HL-60 (cell line): Measurements from ENCODE around the gene ZNF280C.

Source experiments
- DNase-seq, 2 experiments: peaks; one replicate each; pipeline ENCODE4 v3.0.0-alpha.2; 2010 to 2020; ENCODE audit warnings: low read depth in 1 of 2, low spot score in 1 of 2
- H3K27ac ChIP-seq: fragments of 250-450 bp; sonication (Bioruptor Pico); replicated peaks from 2 replicates; pipeline ENCODE4 v1.5.1; 2020; ENCODE audit warnings: mild to moderate bottlenecking, moderate library complexity
- H3K27me3 ChIP-seq: fragments of 250-450 bp; sonication (Bioruptor Pico); 2 replicates; pipeline ENCODE4 v1.5.1; 2021; ENCODE audit warnings: mild to moderate bottlenecking, moderate library complexity; ENCODE audit not compliant: insufficient read depth, poor library complexity, severe bottlenecking
- H3K4me3 ChIP-seq: replicated peaks from 2 replicates; pipeline ENCODE4 v1.5.1; 2011; ENCODE audit warnings: mild to moderate bottlenecking, control low read depth, low read length; ENCODE audit not compliant: insufficient read depth
- GABPA ChIP-seq: IDR thresholded peaks from 2 replicates; pipeline ENCODE4 v1.6.1; 2012; ENCODE audit warnings: low read depth
- POLR2AphosphoS5 ChIP-seq: IDR thresholded peaks from 2 replicates; pipeline ENCODE4 v1.6.1; 2012; ENCODE audit warnings: low read depth
- SPI1 ChIP-seq: IDR thresholded peaks from 2 replicates; pipeline ENCODE4 v1.6.1; 2012; ENCODE audit warnings: low read depth, mild to moderate bottlenecking, borderline replicate concordance
- TF ChIP-seq, protein P1 (sequence below): IDR thresholded peaks from 2 replicates; pipeline ENCODE4 v1.6.1; 2012; ENCODE audit warnings: low read depth; ENCODE audit not compliant: insufficient replicate concordance
- TF ChIP-seq, protein P2 (sequence below): IDR thresholded peaks from one replicate; pipeline ENCODE4 v1.5.1; 2011; ENCODE audit warnings: low read length, control low read depth, inconsistent platforms; ENCODE audit not compliant: insufficient read depth

The ZNF280C gene

DNA sequence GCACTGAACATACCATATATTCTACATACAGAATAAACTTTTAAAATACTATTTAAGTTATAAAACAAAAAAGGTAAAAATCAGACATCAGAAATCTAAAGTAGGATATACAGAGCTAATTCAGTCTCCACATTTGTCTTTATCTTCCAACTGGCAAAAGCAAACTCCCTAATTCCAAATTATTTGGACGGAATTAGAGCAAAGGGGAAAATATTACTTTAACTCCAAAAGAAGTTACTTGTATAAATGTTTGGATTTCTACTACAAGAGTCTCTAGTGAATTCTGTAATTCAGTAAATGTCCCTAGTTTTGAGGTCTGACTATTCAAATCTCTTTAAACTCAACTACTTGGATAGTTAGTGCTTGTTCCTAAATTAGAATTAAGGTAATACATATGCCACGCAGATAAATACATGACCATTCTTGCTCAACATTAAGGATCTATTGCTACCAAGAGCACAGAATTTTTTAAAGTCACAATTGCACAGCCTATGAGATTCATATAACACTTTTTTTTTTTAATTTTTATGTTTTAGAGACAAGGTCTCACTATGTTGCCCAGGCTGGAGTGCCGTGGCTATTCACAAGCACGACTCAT is 7.3 kb downstream of the ZNF280C start:
- TF ChIP-seq, protein P1, sequence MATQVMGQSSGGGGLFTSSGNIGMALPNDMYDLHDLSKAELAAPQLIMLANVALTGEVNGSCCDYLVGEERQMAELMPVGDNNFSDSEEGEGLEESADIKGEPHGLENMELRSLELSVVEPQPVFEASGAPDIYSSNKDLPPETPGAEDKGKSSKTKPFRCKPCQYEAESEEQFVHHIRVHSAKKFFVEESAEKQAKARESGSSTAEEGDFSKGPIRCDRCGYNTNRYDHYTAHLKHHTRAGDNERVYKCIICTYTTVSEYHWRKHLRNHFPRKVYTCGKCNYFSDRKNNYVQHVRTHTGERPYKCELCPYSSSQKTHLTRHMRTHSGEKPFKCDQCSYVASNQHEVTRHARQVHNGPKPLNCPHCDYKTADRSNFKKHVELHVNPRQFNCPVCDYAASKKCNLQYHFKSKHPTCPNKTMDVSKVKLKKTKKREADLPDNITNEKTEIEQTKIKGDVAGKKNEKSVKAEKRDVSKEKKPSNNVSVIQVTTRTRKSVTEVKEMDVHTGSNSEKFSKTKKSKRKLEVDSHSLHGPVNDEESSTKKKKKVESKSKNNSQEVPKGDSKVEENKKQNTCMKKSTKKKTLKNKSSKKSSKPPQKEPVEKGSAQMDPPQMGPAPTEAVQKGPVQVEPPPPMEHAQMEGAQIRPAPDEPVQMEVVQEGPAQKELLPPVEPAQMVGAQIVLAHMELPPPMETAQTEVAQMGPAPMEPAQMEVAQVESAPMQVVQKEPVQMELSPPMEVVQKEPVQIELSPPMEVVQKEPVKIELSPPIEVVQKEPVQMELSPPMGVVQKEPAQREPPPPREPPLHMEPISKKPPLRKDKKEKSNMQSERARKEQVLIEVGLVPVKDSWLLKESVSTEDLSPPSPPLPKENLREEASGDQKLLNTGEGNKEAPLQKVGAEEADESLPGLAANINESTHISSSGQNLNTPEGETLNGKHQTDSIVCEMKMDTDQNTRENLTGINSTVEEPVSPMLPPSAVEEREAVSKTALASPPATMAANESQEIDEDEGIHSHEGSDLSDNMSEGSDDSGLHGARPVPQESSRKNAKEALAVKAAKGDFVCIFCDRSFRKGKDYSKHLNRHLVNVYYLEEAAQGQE = no peak
- TF ChIP-seq POLR2AphosphoS5 (no peak), SPI1 (no peak), GABPA (no peak)
- TF ChIP-seq, protein P2, sequence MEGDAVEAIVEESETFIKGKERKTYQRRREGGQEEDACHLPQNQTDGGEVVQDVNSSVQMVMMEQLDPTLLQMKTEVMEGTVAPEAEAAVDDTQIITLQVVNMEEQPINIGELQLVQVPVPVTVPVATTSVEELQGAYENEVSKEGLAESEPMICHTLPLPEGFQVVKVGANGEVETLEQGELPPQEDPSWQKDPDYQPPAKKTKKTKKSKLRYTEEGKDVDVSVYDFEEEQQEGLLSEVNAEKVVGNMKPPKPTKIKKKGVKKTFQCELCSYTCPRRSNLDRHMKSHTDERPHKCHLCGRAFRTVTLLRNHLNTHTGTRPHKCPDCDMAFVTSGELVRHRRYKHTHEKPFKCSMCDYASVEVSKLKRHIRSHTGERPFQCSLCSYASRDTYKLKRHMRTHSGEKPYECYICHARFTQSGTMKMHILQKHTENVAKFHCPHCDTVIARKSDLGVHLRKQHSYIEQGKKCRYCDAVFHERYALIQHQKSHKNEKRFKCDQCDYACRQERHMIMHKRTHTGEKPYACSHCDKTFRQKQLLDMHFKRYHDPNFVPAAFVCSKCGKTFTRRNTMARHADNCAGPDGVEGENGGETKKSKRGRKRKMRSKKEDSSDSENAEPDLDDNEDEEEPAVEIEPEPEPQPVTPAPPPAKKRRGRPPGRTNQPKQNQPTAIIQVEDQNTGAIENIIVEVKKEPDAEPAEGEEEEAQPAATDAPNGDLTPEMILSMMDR = no peak
- no peak for DNase-seq

GRCh38 chrX:130260316-130260715 is 8.4 kb downstream of the ZNF280C start:
- Histone ChIP-seq H3K27ac (no peak overlapping the region), H3K4me3 (no peak overlapping the region), H3K27me3 (no peaks in the 10 kb centered on the region)
- DNase-seq = no peak
- no peak for TF ChIP-seq SPI1
- TF ChIP-seq, protein P2 = no peak
- no peak for TF ChIP-seq GABPA
- TF ChIP-seq POLR2AphosphoS5 = no peak
- TF ChIP-seq, protein P1 = no peak

More for the DNA sequence above, 7.3 kb downstream of the ZNF280C start:
- no peak overlapping the region for H3K27ac ChIP-seq
- H3K27me3 ChIP-seq = no peaks in the 10 kb centered on the region
- no peak overlapping the region for H3K4me3 ChIP-seq

GRCh38 chrX:130253916-130254315 is 14.8 kb downstream of the ZNF280C start:
- TF ChIP-seq, protein P1 = no peak
- TF ChIP-seq GABPA = no peak
- TF ChIP-seq, protein P2 = no peak
- TF ChIP-seq POLR2AphosphoS5 = no peak
- no peak for TF ChIP-seq SPI1
- Histone ChIP-seq H3K4me3 (no peak overlapping the region), H3K27me3 (no peaks in the 10 kb centered on the region), H3K27ac (no peak overlapping the region)
- DNase-seq = no peak
